Measurements from ENCODE around the gene C3. TPM values are rescaled to one million over a fixed set of nuclear protein-coding genes. Genes with fewer than 3 reads are reported as not detected.

Gene C3
- total and polyA plus RNA-seq, 2 of the 13 experiments (the other 11 are each of a cell fraction or from before 2014, with no cell fraction given), result 1,455 to 6,272 TPM

GRCh38 chr19:6729573-6730152 lies 9.2 kb upstream of the C3 start (continued):
- TF ChIP-seq PCBP2 (optimal IDR thresholded peaks at IDR 0.05; ENCODE audit: low read depth, low read length, poor library complexity, severe bottlenecking) (no peak), PRDM10 (CRISPR knock-in tag; IDR thresholded peaks at IDR 0.05; ENCODE audit: low read depth) (no peak), ZSCAN12 (CRISPR knock-in tag; IDR thresholded peaks at IDR 0.05) (no peak), BATF2 (CRISPR knock-in tag; IDR thresholded peaks at IDR 0.05) (no peak), FOXP4 (CRISPR knock-in tag; IDR thresholded peaks at IDR 0.05) (0 out of 2 replicates have a peak, but pooled peaks have one; percentile 41), WIZ (CRISPR knock-in tag; IDR thresholded peaks at IDR 0.05) (no peak), ZKSCAN1 (IDR thresholded peaks at IDR 0.05; ENCODE audit: low read length) (no peak), ZNF136 (CRISPR knock-in tag; IDR thresholded peaks at IDR 0.05; ENCODE audit: low read depth) (no peak), ZNF589 (CRISPR knock-in tag; conservative IDR thresholded peaks at IDR 0.05) (0 out of 2 replicates have a peak, but pooled peaks have one; percentile 48), SIN3B (IDR thresholded peaks at IDR 0.05; ENCODE audit: low read length) (no peak), TRAFD1 (CRISPR knock-in tag; IDR thresholded peaks at IDR 0.05; ENCODE audit: borderline replicate concordance) (no peak), LBX2 (CRISPR knock-in tag; IDR thresholded peaks at IDR 0.05; ENCODE audit: borderline replicate concordance) (no peak), CHD4 (IDR thresholded peaks at IDR 0.05; ENCODE audit: borderline replicate concordance, low read length) (peak; percentile 87), ZFP82 (CRISPR knock-in tag; IDR thresholded peaks at IDR 0.05; ENCODE audit: borderline replicate concordance) (0 out of 2 replicates have a peak, but pooled peaks have one; percentile 24), ZNF577 (CRISPR knock-in tag; IDR thresholded peaks at IDR 0.05; ENCODE audit: borderline replicate concordance, low read depth) (no peak), EZH2 (conservative IDR thresholded peaks at IDR 0.05; ENCODE audit: low read depth, low read length) (no peak), BRD4 (CRISPR knock-in tag; IDR thresholded peaks at IDR 0.05) (no peak), TCF7L2 (IDR thresholded peaks at IDR 0.05; ENCODE audit: low read depth, low read length) (no peak)
